GM23338 (cell line): ENCODE measurements around the gene PSMB3. TPM values are rescaled to one million over a fixed set of nuclear protein-coding genes. Genes with fewer than 3 reads are reported as not detected.

Experiments used
- ATAC-seq: fragments of 200-7000 bp; cut with Tn5 transposase; 3 replicates; pipeline ENCODE4 v1.9.1; 2020
- DNase-seq: peaks from one replicate; pipeline ENCODE4 v3.0.0-alpha.2; 2015; ENCODE audit warnings: low spot score
- H2AFZ ChIP-seq: fragments of 200-600 bp; sonication (generic); 2 replicates; pipeline ENCODE4 v1.8.0; 2016; ENCODE audit warnings: antibody characterized with exemption, mild to moderate bottlenecking, moderate library complexity
- H3F3A ChIP-seq: fragments of 200-600 bp; sonication (generic); replicated peaks from 2 replicates; pipeline ENCODE4 v1.8.0; 2017; ENCODE audit warnings: antibody characterized with exemption, mixed run types, low read depth
- H3K27ac ChIP-seq: fragments of 200-600 bp; sonication (generic); 2 replicates; pipeline ENCODE4 v1.6.1; 2016; ENCODE audit warnings: low read depth
- H3K27me3 ChIP-seq: fragments of 200-600 bp; sonication (generic); 2 replicates; pipeline ENCODE4 v1.8.0; 2016; ENCODE audit warnings: mild to moderate bottlenecking, mixed run types, moderate library complexity; ENCODE audit not compliant: insufficient read depth
- H3K36me3 ChIP-seq: fragments of 200-600 bp; sonication (generic); 2 replicates; pipeline ENCODE4 v1.8.0; 2016; ENCODE audit warnings: mild to moderate bottlenecking; ENCODE audit not compliant: insufficient read depth
- H3K4me1 ChIP-seq: fragments of 200-600 bp; sonication (generic); 2 replicates; pipeline ENCODE4 v1.8.0; 2016; ENCODE audit warnings: mild to moderate bottlenecking, moderate library complexity; ENCODE audit not compliant: insufficient read depth
- H3K4me2 ChIP-seq: fragments of 200-600 bp; sonication (generic); 2 replicates; pipeline ENCODE4 v1.7.1; 2017; ENCODE audit warnings: mixed run types
- H3K4me3 ChIP-seq: fragments of 200-600 bp; sonication (generic); 2 replicates; pipeline ENCODE4 v1.6.1; 2016; ENCODE audit warnings: mixed run types
- H3K79me2 ChIP-seq: fragments of 200-600 bp; sonication (generic); replicated peaks from 2 replicates; pipeline ENCODE4 v1.8.0; 2017; ENCODE audit warnings: mild to moderate bottlenecking; ENCODE audit not compliant: insufficient read depth
- H3K9me2 ChIP-seq: fragments of 200-600 bp; sonication (generic); 2 replicates; pipeline ENCODE4 v1.8.0; 2017; ENCODE audit not compliant: insufficient read depth
- H4K20me1 ChIP-seq: fragments of 200-600 bp; sonication (generic); replicated peaks from 2 replicates; pipeline ENCODE4 v1.8.0; 2017; ENCODE audit warnings: mild to moderate bottlenecking; ENCODE audit not compliant: insufficient read depth
- H3K27ac Mint-ChIP-seq: 2 replicates; pipeline ENCODE4 v1.8.0; 2020; ENCODE audit warnings: inconsistent platforms, mild to moderate bottlenecking, moderate library complexity, mixed read lengths
- H3K27me3 Mint-ChIP-seq: 3 replicates; pipeline ENCODE4 v1.8.0; 2022; ENCODE audit warnings: low read depth, mild to moderate bottlenecking, moderate library complexity, mixed read lengths, inconsistent platforms; ENCODE audit not compliant: insufficient read depth, poor library complexity
- H3K36me3 Mint-ChIP-seq: 3 replicates; pipeline ENCODE4 v1.8.0; 2021; ENCODE audit warnings: low read depth, mild to moderate bottlenecking, inconsistent platforms, moderate library complexity, mixed read lengths
- H3K4me1 Mint-ChIP-seq: 3 replicates; pipeline ENCODE4 v1.8.0; 2020; ENCODE audit warnings: mild to moderate bottlenecking, inconsistent platforms, mixed read lengths
- H3K4me3 Mint-ChIP-seq: 3 replicates; pipeline ENCODE4 v1.8.0; 2021; ENCODE audit warnings: moderate library complexity, mild to moderate bottlenecking, inconsistent platforms, mixed read lengths
- H3K9me3 Mint-ChIP-seq: 3 replicates; pipeline ENCODE4 v1.8.0; 2020; ENCODE audit warnings: moderate library complexity, mild to moderate bottlenecking, inconsistent platforms, mixed read lengths
- CREB1 ChIP-seq: fragments of 250-450 bp; sonication (Bioruptor Pico); IDR thresholded peaks from 2 replicates; pipeline ENCODE4 v1.5.0; 2020; ENCODE audit warnings: low read depth, mild to moderate bottlenecking, moderate library complexity
- EZH2 ChIP-seq: fragments of 200-600 bp; sonication (generic); IDR thresholded peaks from one replicate; pipeline ENCODE4 v1.8.0; 2017; ENCODE audit warnings: antibody characterized with exemption, mild to moderate bottlenecking, low read depth; ENCODE audit not compliant: unreplicated experiment
- EZH2phosphoT487 ChIP-seq: fragments of 200-600 bp; sonication (generic); IDR thresholded peaks from one replicate; pipeline ENCODE4 v1.8.1; 2018; ENCODE audit warnings: antibody characterized with exemption; ENCODE audit not compliant: unreplicated experiment
- JUNB ChIP-seq: IDR thresholded peaks from one replicate; pipeline ENCODE4 v1.6.1; 2016; ENCODE audit warnings: antibody characterized with exemption; ENCODE audit not compliant: unreplicated experiment
- NANOG ChIP-seq: IDR thresholded peaks from 2 replicates; pipeline ENCODE4 v1.6.1; 2016; ENCODE audit warnings: antibody characterized with exemption, borderline replicate concordance
- POLR2AphosphoS5 ChIP-seq: IDR thresholded peaks from 2 replicates; pipeline ENCODE4 v1.6.1; 2016; ENCODE audit warnings: antibody characterized with exemption, low read depth
- REST ChIP-seq: IDR thresholded peaks from one replicate; pipeline ENCODE4 v1.6.1; 2018; ENCODE audit warnings: antibody characterized with exemption; ENCODE audit not compliant: unreplicated experiment
- ZNF114 ChIP-seq: fragments of 250-450 bp; sonication (Bioruptor Pico); IDR thresholded peaks from 2 replicates; pipeline ENCODE4 v1.5.0; 2020; ENCODE audit warnings: mild to moderate bottlenecking, moderate library complexity
- ZNF331 ChIP-seq: fragments of 250-450 bp; sonication (Bioruptor Pico); IDR thresholded peaks from 2 replicates; pipeline ENCODE4 v1.5.0; 2020; ENCODE audit warnings: low read depth, mild to moderate bottlenecking, moderate library complexity
- polyA plus RNA-seq: library from polyadenylated mRNA; unstranded; fragments of >200 nt; fragmentation: Nextera tagmentation; extraction: Ambion mirVana; gene quantifications from 2 replicates; pipeline ENCODE4 v1.2.1, GENCODE V29; 2016
- total RNA-seq: library from RNA; depleted of rRNA; stranded (reverse); fragments of >200 nt; shearing (Covaris generic); gene quantifications from 2 replicates; pipeline ENCODE4 v1.2.3, GENCODE V29; 2014
- TF ChIP-seq, protein P1 (sequence below): fragments of 250-450 bp; sonication (Bioruptor Pico); IDR thresholded peaks from 2 replicates; pipeline ENCODE4 v1.5.0; 2020; ENCODE audit warnings: mild to moderate bottlenecking, moderate library complexity
- TF ChIP-seq, protein P2 (sequence below): IDR thresholded peaks from 2 replicates; pipeline ENCODE4 v1.6.1; 2016; ENCODE audit warnings: antibody characterized with exemption
- TF ChIP-seq, protein P3 (sequence below), 2 experiments: fragments of 200-600 bp in 1 of 2; sonication (generic) in 1 of 2; conservative IDR thresholded peaks; 2 replicates each; pipeline versions ENCODE4 v1.5.1 to v1.6.1; 2016 to 2017; ENCODE audit warnings: antibody characterized with exemption in 2 of 2, low read depth in 2 of 2, mild to moderate bottlenecking in 2 of 2, moderate library complexity in 1 of 2

The PSMB3 gene
- total and polyA plus RNA-seq, 2 experiments from 2014 or later = 250 to 523 TPM

DNA sequence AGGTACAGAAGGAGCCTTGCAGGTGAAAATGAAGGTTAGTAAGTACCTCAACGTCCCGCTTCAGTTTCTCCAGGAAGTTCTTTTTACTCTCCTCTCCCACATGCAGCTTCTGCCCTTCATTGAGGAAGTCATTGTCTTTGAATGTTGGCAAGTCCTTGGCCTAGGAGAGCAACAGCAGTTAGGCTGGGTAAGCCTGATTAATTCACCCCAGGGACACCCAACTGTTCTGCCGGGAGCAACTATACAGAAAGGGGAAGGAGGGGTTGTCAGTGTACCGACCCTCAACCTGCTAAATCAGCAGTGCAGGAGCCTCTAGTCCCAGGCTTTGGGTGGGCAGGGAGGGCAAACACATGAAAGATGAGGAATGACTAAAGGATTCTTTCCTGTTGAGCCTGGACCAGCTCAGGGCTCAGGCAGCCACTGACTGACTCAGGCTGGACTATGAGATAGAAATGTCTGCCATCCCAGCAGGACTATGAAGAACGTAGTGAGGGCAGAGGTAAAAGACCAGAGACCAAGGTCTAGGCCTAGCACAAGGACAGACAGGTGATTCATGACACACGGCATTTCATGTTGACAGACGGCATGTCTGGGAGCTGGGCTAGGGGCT is 25.2 kb downstream of the PSMB3 start:
- Mint-ChIP-seq H3K27me3 (peaks cover 6% of the 10 kb centered on the region), H3K9me3 (no peaks in the 10 kb centered on the region), H3K4me1 (no peaks in the 10 kb centered on the region), H3K36me3 (peaks cover 71% of the 10 kb centered on the region), H3K27ac (no peak overlapping the region), H3K4me3 (no peak overlapping the region)
- Histone ChIP-seq H4K20me1 (peaks cover 9% of the 10 kb centered on the region; the same call in 1 of the 2 replicates), H3K36me3 (peaks cover 47% of the 10 kb centered on the region), H3K4me3 (no peak overlapping the region), H3K79me2 (no peaks in the 10 kb centered on the region), H3K27me3 (no peaks in the 10 kb centered on the region), H3F3A (no peaks in the 10 kb centered on the region), H3K4me1 (no peaks in the 10 kb centered on the region), H2AFZ (no peak overlapping the region), H3K9me2 (no peaks in the 10 kb centered on the region), H3K4me2 (no peak overlapping the region), H3K27ac (no peak overlapping the region)
- ATAC-seq (no peak), DNase-seq (no peak)
- TF ChIP-seq POLR2AphosphoS5 = no peak
- no peak for TF ChIP-seq CREB1 (CRISPR knock-in tag)
- TF ChIP-seq EZH2phosphoT487 = no peak
- TF ChIP-seq ZNF114 (CRISPR knock-in tag) = no peak
- no peak for TF ChIP-seq NANOG
- TF ChIP-seq, protein P1, sequence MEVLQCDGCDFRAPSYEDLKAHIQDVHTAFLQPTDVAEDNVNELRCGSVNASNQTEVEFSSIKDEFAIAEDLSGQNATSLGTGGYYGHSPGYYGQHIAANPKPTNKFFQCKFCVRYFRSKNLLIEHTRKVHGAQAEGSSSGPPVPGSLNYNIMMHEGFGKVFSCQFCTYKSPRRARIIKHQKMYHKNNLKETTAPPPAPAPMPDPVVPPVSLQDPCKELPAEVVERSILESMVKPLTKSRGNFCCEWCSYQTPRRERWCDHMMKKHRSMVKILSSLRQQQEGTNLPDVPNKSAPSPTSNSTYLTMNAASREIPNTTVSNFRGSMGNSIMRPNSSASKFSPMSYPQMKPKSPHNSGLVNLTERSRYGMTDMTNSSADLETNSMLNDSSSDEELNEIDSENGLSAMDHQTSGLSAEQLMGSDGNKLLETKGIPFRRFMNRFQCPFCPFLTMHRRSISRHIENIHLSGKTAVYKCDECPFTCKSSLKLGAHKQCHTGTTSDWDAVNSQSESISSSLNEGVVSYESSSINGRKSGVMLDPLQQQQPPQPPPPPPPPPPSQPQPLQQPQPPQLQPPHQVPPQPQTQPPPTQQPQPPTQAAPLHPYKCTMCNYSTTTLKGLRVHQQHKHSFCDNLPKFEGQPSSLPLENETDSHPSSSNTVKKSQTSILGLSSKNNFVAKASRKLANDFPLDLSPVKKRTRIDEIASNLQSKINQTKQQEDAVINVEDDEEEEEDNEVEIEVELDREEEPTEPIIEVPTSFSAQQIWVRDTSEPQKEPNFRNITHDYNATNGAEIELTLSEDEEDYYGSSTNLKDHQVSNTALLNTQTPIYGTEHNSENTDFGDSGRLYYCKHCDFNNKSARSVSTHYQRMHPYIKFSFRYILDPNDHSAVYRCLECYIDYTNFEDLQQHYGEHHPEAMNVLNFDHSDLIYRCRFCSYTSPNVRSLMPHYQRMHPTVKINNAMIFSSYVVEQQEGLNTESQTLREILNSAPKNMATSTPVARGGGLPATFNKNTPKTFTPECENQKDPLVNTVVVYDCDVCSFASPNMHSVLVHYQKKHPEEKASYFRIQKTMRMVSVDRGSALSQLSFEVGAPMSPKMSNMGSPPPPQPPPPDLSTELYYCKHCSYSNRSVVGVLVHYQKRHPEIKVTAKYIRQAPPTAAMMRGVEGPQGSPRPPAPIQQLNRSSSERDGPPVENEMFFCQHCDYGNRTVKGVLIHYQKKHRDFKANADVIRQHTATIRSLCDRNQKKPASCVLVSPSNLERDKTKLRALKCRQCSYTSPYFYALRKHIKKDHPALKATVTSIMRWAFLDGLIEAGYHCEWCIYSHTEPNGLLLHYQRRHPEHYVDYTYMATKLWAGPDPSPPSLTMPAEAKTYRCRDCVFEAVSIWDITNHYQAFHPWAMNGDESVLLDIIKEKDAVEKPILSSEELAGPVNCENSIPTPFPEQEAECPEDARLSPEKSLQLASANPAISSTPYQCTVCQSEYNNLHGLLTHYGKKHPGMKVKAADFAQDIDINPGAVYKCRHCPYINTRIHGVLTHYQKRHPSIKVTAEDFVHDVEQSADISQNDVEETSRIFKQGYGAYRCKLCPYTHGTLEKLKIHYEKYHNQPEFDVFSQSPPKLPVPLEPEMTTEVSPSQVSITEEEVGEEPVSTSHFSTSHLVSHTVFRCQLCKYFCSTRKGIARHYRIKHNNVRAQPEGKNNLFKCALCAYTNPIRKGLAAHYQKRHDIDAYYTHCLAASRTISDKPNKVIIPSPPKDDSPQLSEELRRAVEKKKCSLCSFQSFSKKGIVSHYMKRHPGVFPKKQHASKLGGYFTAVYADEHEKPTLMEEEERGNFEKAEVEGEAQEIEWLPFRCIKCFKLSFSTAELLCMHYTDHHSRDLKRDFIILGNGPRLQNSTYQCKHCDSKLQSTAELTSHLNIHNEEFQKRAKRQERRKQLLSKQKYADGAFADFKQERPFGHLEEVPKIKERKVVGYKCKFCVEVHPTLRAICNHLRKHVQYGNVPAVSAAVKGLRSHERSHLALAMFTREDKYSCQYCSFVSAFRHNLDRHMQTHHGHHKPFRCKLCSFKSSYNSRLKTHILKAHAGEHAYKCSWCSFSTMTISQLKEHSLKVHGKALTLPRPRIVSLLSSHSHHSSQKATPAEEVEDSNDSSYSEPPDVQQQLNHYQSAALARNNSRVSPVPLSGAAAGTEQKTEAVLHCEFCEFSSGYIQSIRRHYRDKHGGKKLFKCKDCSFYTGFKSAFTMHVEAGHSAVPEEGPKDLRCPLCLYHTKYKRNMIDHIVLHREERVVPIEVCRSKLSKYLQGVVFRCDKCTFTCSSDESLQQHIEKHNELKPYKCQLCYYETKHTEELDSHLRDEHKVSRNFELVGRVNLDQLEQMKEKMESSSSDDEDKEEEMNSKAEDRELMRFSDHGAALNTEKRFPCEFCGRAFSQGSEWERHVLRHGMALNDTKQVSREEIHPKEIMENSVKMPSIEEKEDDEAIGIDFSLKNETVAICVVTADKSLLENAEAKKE (CRISPR knock-in tag) = no peak
- TF ChIP-seq, protein P2, sequence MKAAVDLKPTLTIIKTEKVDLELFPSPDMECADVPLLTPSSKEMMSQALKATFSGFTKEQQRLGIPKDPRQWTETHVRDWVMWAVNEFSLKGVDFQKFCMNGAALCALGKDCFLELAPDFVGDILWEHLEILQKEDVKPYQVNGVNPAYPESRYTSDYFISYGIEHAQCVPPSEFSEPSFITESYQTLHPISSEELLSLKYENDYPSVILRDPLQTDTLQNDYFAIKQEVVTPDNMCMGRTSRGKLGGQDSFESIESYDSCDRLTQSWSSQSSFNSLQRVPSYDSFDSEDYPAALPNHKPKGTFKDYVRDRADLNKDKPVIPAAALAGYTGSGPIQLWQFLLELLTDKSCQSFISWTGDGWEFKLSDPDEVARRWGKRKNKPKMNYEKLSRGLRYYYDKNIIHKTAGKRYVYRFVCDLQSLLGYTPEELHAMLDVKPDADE = no peak
- no peak for TF ChIP-seq REST
- no peak for TF ChIP-seq EZH2
- no peak for TF ChIP-seq JUNB
- TF ChIP-seq, protein P3, sequence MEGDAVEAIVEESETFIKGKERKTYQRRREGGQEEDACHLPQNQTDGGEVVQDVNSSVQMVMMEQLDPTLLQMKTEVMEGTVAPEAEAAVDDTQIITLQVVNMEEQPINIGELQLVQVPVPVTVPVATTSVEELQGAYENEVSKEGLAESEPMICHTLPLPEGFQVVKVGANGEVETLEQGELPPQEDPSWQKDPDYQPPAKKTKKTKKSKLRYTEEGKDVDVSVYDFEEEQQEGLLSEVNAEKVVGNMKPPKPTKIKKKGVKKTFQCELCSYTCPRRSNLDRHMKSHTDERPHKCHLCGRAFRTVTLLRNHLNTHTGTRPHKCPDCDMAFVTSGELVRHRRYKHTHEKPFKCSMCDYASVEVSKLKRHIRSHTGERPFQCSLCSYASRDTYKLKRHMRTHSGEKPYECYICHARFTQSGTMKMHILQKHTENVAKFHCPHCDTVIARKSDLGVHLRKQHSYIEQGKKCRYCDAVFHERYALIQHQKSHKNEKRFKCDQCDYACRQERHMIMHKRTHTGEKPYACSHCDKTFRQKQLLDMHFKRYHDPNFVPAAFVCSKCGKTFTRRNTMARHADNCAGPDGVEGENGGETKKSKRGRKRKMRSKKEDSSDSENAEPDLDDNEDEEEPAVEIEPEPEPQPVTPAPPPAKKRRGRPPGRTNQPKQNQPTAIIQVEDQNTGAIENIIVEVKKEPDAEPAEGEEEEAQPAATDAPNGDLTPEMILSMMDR (conservative IDR thresholded peaks at IDR 0.05; ENCODE audit: low read depth in 2 of 2) = no peak
- TF ChIP-seq ZNF331 (CRISPR knock-in tag) = no peak
